Prostate gland (tissue), 2 donors: Measurements from ENCODE around the gene CDHR2.

Experiments
- POLR2A ChIP-seq: fragments of 450-650 bp; IDR thresholded peaks from one replicate; pipeline ENCODE4 v1.6.1; 2016; ENCODE audit warnings: antibody characterized with exemption, mild to moderate bottlenecking
- TF ChIP-seq, protein P1 (sequence below), 4 experiments: fragments of 200-600 bp in 2 of 4; fragments of 450-650 bp in 2 of 4; sonication (generic) in 2 of 4; IDR thresholded peaks; 1 replicate in 3 of 4; 2 replicates in 1 of 4; pipeline ENCODE4 v1.5.1; 2016 to 2019; ENCODE audit warnings: antibody characterized with exemption in 4 of 4, mild to moderate bottlenecking in 2 of 4, moderate library complexity in 2 of 4

DNA sequence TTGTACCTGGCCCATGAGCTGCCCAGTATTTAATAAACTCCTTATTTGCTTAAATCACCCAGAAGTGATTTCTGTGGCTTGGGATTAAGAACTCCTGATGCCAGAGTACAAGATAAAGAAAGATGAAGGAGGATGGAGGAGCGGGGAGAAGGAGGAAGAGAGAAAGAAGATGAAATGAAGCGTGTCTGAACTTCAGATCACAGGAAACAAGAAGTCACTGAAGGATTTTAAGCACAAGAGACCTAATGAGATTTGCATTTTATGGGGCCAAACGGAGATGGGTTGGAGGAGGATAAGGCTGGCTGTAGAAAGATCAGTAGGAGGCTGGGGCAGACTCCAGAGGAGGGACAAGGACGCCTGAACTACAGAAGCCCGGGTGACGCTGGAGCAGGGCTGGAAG lies 84.5 kb downstream of the CDHR2 start:
- TF ChIP-seq, protein P1, sequence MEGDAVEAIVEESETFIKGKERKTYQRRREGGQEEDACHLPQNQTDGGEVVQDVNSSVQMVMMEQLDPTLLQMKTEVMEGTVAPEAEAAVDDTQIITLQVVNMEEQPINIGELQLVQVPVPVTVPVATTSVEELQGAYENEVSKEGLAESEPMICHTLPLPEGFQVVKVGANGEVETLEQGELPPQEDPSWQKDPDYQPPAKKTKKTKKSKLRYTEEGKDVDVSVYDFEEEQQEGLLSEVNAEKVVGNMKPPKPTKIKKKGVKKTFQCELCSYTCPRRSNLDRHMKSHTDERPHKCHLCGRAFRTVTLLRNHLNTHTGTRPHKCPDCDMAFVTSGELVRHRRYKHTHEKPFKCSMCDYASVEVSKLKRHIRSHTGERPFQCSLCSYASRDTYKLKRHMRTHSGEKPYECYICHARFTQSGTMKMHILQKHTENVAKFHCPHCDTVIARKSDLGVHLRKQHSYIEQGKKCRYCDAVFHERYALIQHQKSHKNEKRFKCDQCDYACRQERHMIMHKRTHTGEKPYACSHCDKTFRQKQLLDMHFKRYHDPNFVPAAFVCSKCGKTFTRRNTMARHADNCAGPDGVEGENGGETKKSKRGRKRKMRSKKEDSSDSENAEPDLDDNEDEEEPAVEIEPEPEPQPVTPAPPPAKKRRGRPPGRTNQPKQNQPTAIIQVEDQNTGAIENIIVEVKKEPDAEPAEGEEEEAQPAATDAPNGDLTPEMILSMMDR (IDR thresholded peaks at IDR 0.05), result no peak
- TF ChIP-seq POLR2A, result no peak
